GM12891 (cell line): ENCODE data around the gene SATB1.

Experiments used
- PAX5 ChIP-seq: IDR thresholded peaks from 2 replicates; pipeline ENCODE4 v1.6.1; 2011; ENCODE audit warnings: low read length, moderate library complexity, mild to moderate bottlenecking; ENCODE audit not compliant: insufficient read depth, severe bottlenecking
- POLR2A ChIP-seq: IDR thresholded peaks from 2 replicates; pipeline ENCODE4 v1.6.1; 2011; ENCODE audit warnings: low read depth, low read length, control low read depth
- POLR2AphosphoS5 ChIP-seq: IDR thresholded peaks from 2 replicates; pipeline ENCODE4 v1.6.1; 2011; ENCODE audit warnings: low read depth, low read length, control low read depth
- POU2F2 ChIP-seq: IDR thresholded peaks from 2 replicates; pipeline ENCODE4 v1.6.1; 2011; ENCODE audit warnings: low read depth, mild to moderate bottlenecking, control low read depth, low read length, moderate library complexity
- SPI1 ChIP-seq: IDR thresholded peaks from 2 replicates; pipeline ENCODE4 v1.6.1; 2011; ENCODE audit warnings: low read depth, low read length, control low read depth
- TAF1 ChIP-seq: IDR thresholded peaks from 2 replicates; pipeline ENCODE4 v1.6.1; 2011; ENCODE audit warnings: low read depth, low read length, control low read depth

GRCh38 chr3:18454766-18455165 is 29.6 kb upstream of the SATB1 start:
- TF ChIP-seq POLR2A (no peak), TAF1 (no peak), POLR2AphosphoS5 (no peak), PAX5 (no peak), POU2F2 (no peak), SPI1 (no peak)
